ENCODE measurements around the gene ZFY.
"Not testable (repeated sequence)": the region's sequence is repeated elsewhere in the genome, so short reads cannot be mapped to it uniquely, and the experiment has no call there.

ZFY gene

DNA sequence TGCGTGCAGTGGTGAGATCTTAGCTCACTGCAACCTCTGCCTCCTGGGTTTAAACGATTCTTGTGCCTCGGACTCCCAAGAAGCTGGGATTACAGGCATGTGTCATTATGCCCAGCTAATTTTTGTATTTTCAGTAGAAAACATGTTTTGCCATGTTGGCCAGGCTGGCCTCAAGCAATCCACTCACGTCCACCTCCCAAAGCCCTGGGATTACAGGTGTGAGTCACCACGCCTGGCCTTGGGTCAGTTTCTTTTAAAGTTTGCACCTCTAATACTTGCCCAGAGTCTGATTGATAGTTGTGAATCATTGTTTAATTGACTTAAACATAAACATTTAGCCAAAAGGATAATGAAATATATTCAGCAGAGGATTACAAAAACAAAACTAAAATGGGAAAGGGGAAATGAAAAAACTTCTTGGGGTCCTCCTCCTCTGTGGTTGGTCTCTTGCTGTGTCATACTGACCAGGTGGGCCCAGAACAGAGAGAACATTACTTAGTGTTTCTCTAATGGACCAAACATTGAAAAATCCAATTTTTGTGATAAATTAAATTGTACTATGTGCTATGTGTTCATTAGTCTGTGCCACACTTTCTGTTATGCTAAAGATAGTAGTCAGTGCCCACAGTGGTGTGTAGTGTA is 38.0 kb downstream of the ZFY start:
- no peak for DNase-seq (ENCODE audit: low read depth in 2 of 3, low spot score in 2 of 3)

DNA sequence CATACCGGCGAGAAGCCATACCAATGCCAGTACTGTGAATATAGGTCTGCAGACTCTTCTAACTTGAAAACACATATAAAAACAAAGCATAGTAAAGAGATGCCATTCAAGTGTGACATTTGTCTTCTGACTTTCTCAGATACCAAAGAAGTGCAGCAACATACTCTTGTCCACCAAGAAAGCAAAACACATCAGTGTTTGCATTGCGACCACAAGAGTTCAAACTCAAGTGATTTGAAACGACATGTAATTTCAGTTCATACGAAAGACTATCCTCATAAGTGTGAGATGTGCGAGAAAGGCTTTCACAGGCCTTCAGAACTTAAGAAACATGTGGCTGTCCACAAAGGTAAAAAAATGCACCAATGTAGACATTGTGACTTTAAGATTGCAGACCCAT is 44.1 kb downstream of the ZFY start:
- DNase-seq (ENCODE audit: low read depth in 2 of 3, low spot score in 2 of 3), result no peak

DNA sequence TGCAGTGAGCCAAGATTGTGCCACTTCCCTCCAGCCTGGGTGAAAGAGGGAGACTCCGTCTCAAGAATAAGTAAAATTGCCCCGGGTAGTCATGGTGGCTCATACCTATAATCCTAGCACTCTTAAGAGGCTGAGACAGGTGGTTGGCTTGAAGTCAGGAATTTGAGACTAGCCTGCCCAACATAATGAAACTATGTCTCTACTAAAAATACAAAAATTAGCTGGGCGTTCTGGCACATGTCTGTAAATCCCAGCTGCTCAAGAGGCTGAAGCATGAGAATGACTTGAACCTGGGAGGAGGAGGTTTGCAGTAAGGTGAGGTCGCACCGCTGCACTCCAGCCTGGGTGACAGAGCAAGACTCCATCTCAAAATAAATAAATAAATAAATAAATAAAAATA is 49.3 kb downstream of the ZFY start:
- DNase-seq (ENCODE audit: low read depth in 2 of 3, low spot score in 2 of 3), result no peak

DNA sequence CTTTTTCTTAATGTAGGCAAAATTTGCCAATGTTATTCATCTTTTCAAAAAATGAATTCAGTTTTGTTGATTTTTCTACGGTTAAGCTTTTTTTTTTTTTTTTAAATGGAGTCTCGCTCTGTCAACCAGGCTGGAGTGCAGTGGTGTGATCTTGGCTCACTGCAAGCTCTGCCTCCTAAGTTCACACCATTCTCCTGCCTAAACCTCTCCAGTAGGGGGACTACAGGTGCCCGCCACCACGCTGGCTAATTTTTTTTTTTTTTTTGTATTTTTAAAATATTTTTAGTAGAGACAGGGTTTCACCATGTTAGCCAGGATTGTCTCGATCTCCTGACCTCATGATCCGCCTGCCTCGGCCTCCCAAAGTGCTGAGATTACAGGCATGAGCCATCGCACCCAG is 52.0 kb downstream of the ZFY start:
- not testable (repeated sequence) for DNase-seq (ENCODE audit: low read depth in 2 of 3, low spot score in 2 of 3)

DNA sequence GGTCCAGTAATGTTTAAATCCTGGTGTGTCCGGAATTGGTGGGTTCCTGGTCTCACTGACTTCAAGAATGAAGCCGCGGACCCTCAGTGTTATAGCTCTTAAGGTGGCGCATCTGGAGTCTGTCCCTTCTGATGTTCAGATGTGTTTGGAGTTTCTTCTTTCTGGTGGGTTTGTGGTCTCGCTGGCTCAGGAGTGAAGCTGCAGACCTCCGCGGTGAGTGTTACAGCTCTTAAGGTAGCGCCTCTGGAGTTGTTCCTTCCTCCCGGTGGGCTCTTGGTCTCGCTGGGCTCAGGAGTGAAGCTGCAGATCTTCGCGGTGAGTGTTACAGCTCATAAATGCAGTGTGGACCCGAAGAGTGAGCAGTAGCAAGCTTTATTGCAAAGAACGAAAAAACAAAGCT is 62.2 kb downstream of the ZFY start:
- DNase-seq (ENCODE audit: low read depth in 2 of 3, low spot score in 2 of 3), result not testable (repeated sequence)

DNA sequence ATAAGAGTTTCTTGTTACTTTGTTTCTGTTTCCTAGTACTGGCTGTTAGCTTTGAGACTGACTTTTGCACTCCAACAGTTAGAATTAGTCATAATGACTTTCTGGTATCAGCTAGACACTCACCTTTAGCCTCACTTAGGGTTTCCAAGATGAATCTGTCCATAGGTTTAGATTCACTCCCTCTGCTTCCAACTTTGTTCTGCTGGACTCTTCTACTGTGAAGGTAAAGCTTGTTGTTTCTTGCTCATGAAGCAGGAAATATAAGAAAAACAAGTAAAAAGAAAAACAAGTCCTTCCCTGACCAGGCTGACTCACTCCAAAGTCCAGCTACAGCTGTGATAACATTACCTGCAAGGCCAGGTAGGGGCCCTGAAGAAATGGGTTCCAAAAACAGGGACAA is 67.0 kb downstream of the ZFY start:
- DNase-seq (ENCODE audit: low read depth in 2 of 3, low spot score in 2 of 3), result no peak

DNA sequence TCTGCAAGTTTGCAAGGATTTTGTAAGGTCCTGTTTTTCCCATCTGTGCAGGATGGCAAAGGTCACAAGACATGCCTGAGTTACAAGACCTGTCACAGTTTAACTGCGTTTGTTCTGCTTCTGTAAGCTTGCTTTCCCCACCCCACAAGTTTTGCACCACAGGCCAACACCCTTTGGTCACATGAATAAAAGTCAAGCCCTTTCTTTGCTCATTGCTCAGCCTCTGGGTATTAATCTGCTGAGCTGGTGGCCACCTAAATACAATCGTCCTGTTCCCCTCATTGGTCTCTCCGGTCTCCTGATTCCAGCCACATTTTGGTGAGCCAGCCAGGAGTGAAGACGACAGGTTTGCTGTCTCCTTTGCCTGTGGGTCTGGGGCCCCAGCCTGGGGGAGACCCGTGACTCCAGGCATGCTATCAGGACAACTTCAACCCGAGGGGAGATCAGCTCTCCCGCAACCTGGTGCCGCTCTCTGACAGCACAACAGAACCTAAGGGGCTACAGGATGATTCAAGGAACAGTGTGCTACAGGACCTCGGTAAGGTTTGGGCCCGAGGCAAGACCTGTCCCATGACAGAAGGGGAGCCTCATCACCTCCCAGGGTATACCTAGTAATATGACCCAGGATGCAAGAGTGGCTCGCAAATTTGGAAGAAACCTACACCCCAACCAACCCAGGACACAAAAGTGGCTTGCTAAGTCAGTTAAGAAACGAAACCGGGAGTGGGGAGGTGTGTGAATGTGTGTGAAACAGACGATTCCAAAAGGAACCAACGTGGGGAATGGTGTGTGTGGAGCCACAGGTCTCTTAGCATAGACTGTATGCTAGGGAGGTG is 67.7 kb downstream of the ZFY start:
- no peak for DNase-seq (ENCODE audit: low read depth in 2 of 3, low spot score in 2 of 3)

DNA sequence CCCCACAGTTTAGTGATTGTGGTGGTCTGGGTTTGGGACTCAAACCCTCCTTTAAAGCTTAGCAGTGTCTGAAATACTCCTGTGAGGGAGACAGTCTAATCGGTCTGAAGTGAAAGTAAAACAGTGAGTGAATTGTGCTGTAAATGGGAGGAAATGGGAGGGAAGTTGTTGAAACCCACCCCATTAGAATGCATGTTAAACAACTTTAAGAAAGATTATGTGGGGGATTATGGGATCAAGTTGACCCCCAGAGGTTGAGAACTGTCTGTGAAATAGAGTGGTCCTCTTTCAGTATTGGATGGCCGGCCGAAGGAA is 68.3 kb downstream of the ZFY start:
- no peak for DNase-seq (ENCODE audit: low read depth in 2 of 3, low spot score in 2 of 3)

DNA sequence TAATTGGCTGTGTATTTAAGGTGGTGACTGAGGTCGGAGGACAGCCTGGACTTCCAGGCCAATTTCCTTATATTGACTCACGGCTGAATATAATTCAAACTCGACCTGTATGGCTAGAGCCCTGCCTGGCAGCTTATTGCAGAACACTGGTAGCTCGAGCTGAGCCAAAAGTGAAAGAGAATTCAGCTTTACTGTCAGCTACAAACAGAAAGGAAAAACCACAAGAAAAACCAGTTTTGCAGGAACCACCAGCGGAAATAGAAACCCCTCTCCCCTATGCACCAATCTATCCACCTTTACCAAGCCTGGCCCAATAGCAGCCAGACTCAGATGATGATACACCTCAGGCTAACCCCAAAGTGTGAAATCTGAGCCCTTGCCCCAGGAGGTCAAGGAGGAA is 68.7 kb downstream of the ZFY start:
- DNase-seq (ENCODE audit: low read depth in 2 of 3, low spot score in 2 of 3), result no peak

DNA sequence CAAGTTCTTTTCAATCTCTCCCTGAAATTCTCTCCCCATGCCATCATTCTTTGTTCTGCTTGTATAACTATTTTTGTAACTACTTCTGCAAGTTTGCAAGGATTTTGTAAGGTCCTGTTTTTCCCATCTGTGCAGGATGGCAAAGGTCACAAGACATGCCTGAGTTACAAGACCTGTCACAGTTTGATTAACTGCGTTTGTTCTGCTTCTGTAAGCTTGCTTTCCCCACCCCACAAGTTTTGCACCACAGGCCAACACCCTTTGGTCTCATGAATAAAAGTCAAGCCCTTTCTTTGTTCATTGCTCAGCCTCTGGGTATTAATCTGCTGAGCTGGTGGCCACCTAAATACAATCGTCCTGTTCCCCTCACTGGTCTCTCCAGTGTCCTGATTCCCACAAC is 70.8 kb downstream of the ZFY start:
- DNase-seq (ENCODE audit: low read depth in 2 of 3, low spot score in 2 of 3), result not testable (repeated sequence)

DNA sequence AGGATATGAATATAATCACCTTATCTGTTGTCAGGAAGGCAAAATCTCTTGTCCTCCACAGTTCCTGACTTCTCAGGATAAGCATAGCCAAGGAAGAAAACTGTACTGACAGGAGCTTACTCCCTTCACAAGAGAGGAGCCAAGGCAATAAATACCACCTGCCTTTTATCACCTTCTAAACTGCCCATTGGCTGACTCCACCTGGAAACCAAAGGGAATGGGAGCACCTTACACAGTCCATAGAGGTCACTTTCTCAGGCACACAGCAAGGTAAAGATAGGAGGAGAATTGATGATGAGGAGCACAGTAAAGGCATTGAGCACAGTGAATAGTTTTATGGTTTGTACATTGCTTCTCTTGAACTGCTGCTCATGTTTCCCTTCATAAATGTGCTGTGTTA is 72.8 kb downstream of the ZFY start:
- DNase-seq (ENCODE audit: low read depth in 2 of 3, low spot score in 2 of 3), result no peak

DNA sequence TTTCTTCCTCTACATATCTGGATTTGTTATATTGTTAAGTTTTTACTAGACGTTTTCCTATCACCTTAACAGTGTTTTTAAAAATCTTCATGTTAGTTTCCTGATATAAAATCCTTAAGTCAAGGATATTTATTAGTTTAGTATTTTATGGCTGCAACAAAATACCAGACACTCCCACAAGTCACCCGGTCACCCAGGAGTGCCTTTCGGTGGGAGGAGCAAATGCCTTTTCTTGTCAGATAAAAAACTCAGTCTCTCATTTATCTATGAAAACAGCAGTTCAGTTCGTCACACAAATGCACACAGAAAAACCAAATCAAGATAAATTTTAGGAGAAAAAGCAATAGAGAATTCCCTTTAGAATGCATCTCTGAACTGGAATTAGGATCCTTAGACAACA is 77.0 kb downstream of the ZFY start:
- no peak for DNase-seq (ENCODE audit: low read depth in 2 of 3, low spot score in 2 of 3)

DNA sequence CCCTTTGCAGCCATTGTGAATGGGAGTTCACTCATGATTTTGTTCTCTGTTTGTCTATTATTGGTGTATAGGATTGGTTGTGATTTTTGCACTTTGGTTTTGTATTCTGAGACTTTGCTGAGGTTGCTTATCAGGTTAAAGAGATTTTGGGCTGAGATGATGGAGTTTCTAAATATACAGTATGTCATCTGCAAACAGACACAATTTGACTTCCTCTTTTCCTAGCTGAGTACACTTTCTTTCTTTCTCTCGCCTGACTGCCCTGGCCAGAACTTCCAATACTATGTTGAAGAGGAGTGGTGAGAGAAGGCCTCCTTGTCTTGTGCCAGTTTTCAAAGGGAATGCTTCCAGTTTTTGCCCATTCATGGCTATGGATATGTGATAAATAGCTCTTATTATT is 81.4 kb downstream of the ZFY start:
- no peak for DNase-seq (ENCODE audit: low read depth in 2 of 3, low spot score in 2 of 3)

DNA sequence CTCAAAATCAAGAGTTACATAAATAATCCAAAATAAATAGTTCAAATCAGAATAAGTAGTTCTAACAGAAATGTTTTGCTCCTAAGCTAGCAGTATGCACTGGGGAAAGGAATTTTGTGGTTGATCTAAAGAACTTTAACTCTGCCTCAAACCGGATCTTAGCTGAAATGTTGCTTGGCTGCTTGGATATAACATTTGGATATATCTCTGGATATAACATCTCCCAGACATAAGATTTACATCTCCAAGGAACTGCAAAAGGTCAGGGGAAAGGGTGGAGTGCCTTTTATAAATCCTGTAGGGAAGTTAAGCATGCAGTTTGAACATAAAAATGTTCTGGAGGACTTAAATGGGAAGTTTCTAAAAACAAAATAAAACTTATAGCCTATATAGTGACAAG is 83.4 kb downstream of the ZFY start:
- no peak for DNase-seq (ENCODE audit: low read depth in 2 of 3, low spot score in 2 of 3)

DNA sequence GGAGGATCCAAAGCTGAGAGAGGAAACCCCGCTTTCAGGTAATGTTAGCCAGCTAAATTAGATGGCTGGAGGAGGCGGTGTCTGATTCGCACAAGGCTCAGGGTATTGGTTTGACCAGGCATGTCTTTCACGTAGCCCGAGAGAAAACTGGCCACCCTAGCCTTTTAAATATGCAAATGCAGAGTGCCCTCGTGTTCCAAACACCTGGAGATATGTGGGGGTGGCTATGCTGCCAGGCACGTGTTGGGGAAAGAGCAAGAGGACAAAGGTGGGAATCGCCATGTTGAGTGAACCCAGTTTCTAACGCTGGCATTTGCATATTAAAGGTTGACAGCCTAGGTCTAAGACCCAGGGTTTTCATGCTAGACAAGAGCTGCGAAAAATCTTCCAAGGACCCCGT is 84.4 kb downstream of the ZFY start:
- no peak for DNase-seq (ENCODE audit: low read depth in 2 of 3, low spot score in 2 of 3)

DNA sequence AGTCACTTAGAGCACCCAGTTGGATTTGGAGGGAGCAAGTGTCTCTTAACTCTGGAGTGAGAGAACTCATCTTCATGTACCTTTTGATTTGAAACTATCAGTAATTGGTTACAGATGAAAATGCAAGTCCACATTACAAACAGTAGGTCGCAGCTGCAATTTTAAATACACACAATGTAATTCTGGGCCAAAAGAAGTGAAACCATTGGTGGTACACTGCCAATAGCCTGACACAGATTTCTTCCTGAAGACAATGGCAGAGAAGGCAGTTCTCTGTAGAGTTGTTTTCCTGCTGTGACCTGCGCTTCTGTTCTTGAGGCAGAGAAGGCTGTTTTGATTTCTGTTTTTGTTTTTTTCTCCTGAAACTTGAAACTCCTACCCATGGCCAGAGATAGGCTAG is 86.0 kb downstream of the ZFY start:
- no peak for DNase-seq (ENCODE audit: low read depth in 2 of 3, low spot score in 2 of 3)

DNA sequence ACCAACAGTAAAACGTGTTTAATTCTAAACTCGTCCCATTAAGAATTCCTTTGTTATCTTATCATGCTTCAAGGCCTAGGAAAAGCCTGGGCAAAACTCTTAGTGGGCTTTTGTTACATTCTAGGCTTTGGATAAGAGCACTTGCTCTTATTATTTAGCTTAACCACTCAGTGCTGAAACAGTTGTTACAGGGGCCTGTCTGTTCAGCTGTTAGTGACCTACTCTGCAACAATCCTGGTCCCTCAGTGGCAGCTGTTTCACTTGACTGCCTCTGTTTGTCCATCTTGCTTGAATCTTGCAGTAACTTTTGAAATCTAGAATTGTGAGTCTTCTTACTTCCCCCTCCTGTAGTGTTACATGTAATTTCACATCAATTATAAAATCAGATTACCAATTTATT is 88.4 kb downstream of the ZFY start:
- no peak for DNase-seq (ENCODE audit: low read depth in 2 of 3, low spot score in 2 of 3)

DNA sequence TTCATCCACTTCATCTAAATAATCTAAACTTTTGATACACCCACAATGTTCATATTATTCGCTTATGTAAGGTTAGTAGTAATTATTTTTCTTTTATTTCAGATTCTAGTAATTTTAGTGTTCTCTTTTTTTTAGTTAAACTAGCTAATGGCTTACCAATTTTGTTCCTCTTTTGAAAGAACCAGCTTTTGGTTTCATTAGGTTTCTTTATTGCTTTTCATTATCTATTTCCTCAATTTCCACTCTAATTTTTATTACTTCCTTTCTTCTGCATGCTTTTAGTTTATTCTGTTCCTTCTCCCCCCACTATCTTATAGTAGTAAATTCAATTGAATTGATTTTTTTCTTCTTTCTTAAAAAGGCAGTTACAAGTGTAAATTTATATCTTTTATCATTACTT is 90.2 kb downstream of the ZFY start:
- no peak for DNase-seq (ENCODE audit: low read depth in 2 of 3, low spot score in 2 of 3)

Measured in activated CD8-positive, alpha-beta memory T cell treated with anti-CD3 and anti-CD28 coated beads for 48 hours (primary cell).